ENCODE data around the gene TMEM150A.

GRCh38 chr2:85600235-85600575 is 2.3 kb downstream of the TMEM150A start:
- TF ChIP-seq CTCF (IDR thresholded peaks at IDR 0.05; ENCODE audit: low read depth, low read length, poor library complexity, severe bottlenecking) (no peak), EZH2phosphoT487 (IDR thresholded peaks at IDR 0.05; ENCODE audit: borderline replicate concordance, low read length) (no peak)

Measured in DOHH2 (cell line).